Islet precursor cell (in vitro differentiated cells): ENCODE measurements around the gene UNC5A.

Experiments used
- DNase-seq: peaks from one replicate; pipeline ENCODE4 v3.0.0-alpha.2; 2018

Gene UNC5A

DNA sequence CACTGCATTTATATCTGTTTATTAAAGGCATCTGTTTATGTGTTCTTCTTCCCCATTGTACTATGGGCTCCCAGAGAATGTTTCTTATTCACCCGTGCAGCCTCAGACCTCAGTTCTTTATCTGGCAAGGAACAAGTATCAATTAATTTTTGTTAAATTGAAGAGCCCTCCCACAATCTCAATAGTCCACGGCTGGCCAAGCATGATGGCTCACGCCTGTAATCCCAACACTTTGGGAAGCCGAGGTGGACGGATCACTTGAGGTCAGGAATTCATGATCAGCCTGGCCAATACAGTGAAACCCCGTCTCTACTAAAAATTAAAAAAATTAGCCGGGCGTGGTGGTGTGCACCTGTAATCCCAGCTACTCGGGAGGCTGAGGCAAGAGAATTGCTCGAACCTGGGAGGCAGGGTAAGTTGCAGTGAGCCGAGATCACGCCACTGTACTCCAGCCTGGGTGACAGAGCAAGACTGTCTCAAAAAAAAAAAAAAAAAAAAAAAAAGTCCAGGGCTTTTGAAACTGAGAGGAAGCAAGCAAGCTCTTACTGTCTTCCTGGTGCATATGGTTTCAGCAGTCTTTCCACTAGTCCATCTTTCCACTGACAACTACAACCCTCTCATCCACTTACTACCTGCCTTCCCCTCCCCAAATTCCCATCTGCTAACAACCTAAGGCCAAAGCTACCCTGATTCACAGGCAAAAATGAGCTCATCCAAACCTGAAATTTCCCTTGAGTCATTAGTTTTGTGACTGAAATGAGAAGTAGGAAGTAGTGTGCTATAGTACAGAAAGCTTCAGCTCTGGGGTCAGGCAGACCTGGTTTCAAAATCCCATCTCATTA is 91.1 kb downstream of the UNC5A start:
- no peak for DNase-seq

DNA sequence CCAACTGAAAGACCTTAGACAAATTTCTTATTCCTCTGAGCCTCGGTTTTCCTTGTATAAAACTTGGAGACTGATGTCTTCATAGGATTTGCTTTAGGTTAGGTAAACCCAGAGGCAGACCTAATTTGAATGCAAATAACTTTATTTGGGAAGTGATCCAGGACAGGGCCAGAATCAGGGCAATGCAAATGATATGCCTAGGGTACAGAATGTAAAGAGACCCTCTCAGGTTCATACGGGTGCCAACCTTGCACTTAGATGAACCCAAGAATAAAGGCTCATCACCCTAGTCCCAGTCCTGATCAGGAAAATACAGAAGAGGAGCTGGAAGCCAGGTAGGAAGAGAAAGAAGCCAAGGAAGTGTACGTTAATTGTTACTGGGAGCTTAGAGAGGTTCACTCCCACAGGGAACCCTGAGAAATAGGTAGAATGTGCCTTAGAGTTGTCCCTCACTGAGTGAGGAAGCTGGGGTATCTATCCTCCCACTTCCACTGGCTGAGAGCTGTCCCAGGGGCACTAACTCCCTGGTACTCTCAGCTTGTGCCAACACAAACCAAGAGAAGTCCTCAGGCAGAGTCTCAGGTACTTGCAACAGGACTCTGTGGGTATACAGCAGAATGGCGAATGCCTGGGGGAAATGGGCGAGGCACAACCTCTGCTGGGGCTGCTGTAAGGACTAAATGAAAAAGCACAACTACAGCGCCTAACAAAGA is 91.9 kb downstream of the UNC5A start:
- DNase-seq, result peak; percentile 43

DNA sequence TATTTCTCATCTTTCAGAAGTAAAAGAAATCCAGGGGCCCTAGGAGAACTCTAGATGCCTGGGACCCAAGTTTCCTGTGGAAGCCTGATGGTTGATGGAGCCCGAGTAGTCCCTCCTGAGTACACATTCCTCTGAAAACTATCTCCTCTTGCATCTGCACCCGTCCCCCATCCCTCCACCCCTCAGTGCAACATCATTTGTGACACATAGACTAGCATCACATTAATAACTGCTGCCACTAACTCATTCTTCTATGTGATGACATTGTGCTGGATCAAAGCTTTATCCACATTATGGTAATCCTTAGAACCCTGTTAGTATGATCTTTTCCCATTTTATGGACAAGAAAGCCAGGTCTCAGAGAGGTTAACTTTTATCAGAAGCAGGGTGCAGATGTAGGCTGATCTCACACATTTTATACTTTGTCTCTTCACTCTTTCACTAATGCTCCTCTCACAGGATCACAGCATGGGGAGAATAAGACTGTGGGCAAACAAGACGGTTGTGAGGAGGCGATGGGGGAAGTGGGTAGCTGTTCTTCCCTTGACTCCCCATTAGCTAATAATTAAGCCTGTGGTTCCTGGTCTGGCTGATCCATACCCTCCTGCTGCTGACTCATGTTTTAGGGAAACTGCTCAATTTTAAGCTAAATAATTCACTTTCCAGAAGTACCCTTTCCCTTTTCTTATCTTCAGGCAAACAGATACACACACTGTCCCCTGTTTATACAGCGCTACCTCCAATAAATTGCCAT is 92.7 kb downstream of the UNC5A start:
- DNase-seq, result no peak

DNA sequence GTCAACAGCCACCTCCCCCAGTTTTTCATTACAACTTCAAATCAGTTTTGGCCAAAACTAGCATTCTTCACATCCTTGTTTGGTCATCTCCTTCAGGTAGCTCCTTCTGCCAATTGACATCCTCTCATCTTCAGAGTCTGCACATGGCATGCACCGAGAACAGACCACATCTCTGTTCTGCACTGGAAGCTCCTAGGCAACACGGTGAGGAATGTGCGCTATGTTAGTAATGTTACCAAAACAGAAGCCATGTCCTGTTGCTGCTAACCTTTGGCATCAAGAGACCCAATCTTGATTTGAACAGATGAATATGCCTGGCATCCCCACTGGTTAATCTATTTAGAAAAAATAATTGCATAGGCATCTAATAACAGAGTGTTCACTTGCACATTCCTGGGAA is 93.9 kb downstream of the UNC5A start:
- DNase-seq, result peak; percentile 60

- DNase-seq, result no peak
These were observed 95.8 kb downstream of the UNC5A start for GRCh38 chr5:176906126-176906525.

DNA sequence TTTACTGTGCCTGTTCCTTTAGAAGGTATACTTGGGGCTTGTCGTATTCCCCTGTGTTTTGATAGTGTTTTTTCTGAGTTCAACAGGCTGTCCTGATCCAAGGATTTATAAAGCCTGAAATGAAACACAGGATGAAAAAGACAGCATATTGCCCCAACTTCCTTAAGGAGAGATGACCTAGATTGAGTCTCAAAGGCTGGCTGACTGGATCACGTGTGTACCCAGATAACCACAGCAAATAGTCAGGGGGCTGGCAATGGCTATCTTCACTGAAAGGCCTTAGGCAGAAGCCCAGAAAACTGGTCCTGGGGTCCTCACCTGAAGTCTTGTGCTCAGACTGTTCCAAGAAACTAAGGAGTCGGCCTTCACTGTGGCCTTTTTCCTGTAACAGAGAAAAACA is 96.4 kb downstream of the UNC5A start:
- no peak for DNase-seq

- DNase-seq, result no peak
These were observed 98.5 kb downstream of the UNC5A start for GRCh38 chr5:176908675-176909368.

DNA sequence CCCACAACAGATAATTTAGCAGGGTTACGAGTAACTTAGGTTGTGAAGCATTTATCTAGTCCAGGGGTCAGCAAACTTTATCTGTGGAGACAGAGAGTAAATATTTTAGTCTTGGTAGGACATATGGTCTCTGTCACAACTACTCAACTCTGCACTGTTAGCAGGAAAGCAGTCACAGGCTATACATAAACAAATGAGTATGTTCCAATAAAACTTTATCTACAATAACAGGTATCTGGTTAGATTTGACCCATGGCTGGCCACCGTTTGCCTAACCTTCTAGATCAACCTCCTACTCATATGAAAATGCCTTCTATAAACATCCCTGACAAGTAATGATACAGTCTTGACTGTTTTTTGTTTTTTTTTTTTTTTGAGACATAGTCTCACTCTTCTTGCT is 101.8 kb downstream of the UNC5A start:
- no peak for DNase-seq

DNA sequence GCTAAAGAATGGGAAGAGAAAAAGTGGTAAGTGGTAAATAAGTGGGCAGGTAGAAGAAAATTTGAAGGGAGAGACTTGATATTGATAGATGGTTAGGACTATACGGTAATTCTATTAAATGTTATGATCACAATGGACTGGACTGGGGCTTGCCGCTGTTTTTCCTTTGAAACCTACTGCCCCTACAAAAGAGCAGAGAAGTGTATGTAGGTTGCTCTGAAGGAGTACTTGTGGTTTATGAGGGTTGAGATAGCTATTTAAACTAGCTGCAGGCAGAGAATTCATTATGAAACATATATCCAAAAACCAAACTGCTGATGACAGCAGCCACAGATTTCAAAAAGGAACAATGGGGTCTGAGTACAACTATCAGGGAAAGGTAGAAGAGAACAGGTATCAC is 105.5 kb downstream of the UNC5A start:
- DNase-seq, result no peak

GRCh38 chr5:176916337-176916736 is 106.0 kb downstream of the UNC5A start:
- no peak for DNase-seq

DNA sequence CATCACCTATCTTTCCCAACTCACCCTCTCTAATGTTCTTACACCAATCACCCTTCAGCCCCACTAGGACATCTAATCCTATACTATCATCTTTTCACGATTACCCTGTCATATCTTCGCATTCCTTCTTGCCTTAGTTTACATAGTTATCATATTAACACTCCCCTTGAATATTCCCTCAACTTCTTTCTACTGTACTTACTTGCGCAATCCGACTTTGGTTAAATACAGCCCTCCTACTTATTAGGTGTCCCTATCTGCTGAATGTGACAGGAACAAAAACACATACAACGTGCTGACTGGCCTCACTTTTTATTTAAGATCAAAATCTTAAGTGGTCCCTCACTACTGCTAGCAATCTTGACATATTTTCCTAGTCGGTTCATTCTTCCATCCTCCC is 108.3 kb downstream of the UNC5A start:
- DNase-seq, result no peak

DNA sequence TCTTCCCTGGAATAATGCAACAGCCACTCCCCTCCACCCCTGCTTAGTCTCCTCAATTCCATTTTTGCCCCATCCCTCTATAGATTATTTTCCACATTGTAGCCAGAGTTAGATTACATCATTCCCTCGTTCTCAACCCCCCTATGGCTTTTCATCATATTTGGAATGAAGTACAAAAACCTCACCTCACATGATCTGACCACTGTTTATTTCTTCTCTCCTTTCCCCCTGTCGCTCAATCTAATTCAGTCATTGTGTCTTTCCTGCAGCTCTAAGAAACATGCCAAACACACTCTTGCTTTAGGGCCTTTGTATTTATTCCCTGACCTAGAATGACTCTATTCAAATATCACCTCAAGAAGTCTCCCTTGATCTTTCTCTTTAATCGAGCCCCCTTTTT is 111.4 kb downstream of the UNC5A start:
- DNase-seq, result no peak

- DNase-seq, result no peak
These were observed 112.5 kb downstream of the UNC5A start for GRCh38 chr5:176922817-176923216.

DNA sequence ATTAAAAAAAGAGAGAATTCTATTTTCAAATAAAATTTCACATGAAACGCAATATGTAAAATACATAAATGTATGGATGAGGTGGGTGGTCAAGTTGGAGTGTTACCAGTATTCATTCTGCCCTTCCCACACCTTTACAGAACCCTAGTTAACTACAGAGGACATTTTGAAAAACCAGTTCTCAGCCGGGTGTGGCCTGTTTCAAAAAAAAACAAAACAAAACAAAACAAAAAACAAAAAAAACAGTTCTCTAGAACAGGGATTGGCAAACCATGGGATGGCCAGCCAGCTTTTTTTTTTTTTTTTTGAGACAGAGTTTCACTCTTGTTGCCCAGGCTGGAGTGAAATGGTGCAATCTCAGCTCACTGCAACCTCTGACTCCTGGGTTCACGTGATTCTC is 117.2 kb downstream of the UNC5A start:
- DNase-seq, result no peak

DNA sequence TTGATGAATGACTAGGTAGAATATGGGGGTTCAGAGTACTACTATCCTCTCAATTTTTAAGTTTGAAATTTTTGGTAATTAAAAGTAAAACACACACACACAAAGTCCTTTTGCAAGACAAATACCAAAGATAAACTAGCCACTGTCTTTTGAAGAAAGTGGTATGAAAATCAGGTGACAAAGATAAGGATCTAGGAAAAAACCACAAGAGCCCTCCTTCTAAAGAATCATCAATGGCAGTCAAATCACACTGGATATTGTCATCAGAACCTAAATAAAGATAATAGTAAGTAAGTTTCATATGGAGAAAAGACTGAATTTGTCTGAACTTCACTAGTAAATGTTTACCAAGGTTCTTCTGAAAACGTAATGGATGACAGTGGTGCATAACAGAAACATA is 119.3 kb downstream of the UNC5A start:
- no peak for DNase-seq
